Testis (tissue), 3 donors: Measurements from ENCODE around the gene NFE2L3. TPM values are rescaled to one million over a fixed set of nuclear protein-coding genes. Genes with fewer than 3 reads are reported as not detected.
"Not testable (repeated sequence)": the region's sequence is repeated elsewhere in the genome, so short reads cannot be mapped to it uniquely, and the experiment has no call there.

ENCODE experiments used
- DNase-seq: peaks from one replicate; pipeline ENCODE4 v3.0.0-alpha.2; 2019
- H3K27ac ChIP-seq, 2 donors: fragments of 200-600 bp; sonication (generic); one replicate each; pipeline ENCODE4 v1.5.1; 2019
- H3K27me3 ChIP-seq: fragments of 200-600 bp; sonication (generic); one replicate; pipeline ENCODE4 v1.5.1; 2019
- H3K36me3 ChIP-seq: fragments of 200-600 bp; sonication (generic); one replicate; pipeline ENCODE4 v1.5.1; 2017; ENCODE audit warnings: low read depth; ENCODE audit errors: missing control alignments
- H3K4me1 ChIP-seq: fragments of 200-600 bp; sonication (generic); one replicate; pipeline ENCODE4 v1.5.1; 2019
- H3K4me3 ChIP-seq, 2 donors: fragments of 200-600 bp; sonication (generic); one replicate each; pipeline ENCODE4 v1.5.1; 2017 to 2019
- H3K9me3 ChIP-seq: fragments of 200-600 bp; sonication (generic); one replicate; pipeline ENCODE4 v1.5.1; 2017
- CTCF ChIP-seq, 3 experiments: fragments of 450-650 bp in 2 of 3; fragments of 200-600 bp in 1 of 3; sonication (generic) in 1 of 3; IDR thresholded peaks; one replicate each; pipeline ENCODE4 v1.5.1; 2016 to 2019; ENCODE audit warnings: antibody characterized with exemption in 3 of 3, mild to moderate bottlenecking in 2 of 3, moderate library complexity in 1 of 3
- POLR2A ChIP-seq: fragments of 450-650 bp; IDR thresholded peaks from one replicate; pipeline ENCODE4 v1.6.1; 2017; ENCODE audit warnings: antibody characterized with exemption, mild to moderate bottlenecking, moderate library complexity
- WGBS, 2 donors: methylation state at CpG; one replicate each; pipeline ENCODE4 v1.1.5; 2018; 5-methylcytosine and 5-hydroxymethylcytosine counted together
- intact Hi-C: fragments of 100-400 bp; cut with DNase I; formaldehyde crosslinking; loops from one replicate; pipeline ENCODE4 v1.15.1; 2023; ENCODE audit warnings: low total_unique reads
- polyA plus RNA-seq: library from polyadenylated mRNA; stranded (reverse); fragments of 350-450 nt; fragmentation: Illumina TruSeq; extraction: RNeasy Lipid Tissue Mini Kit (QIAGEN cat#74804); gene quantifications from one replicate; pipeline ENCODE4 v1.2.3, GENCODE V29; 2014; ENCODE audit warnings: low read depth, low replicate concordance; ENCODE audit not compliant: insufficient read depth
- total RNA-seq, 2 donors: library from RNA; depleted of rRNA; stranded (reverse); fragments of >200 nt; gene quantifications; one replicate each; pipeline ENCODE4 v1.2.3, GENCODE V29; 2016

NFE2L3 gene
- total and polyA plus RNA-seq, 3 donors from 2014 or later = 3.3 to 4.2 (median 4.2) TPM

GRCh38 chr7:26191233-26191973 lies 39.4 kb downstream of the NFE2L3 start:
- 75 to 80% methylated on average over 7 of the region's 7 CpGs for WGBS, 2 donors
- Histone ChIP-seq H3K4me1 (peaks cover 13% of the 10 kb centered on the region), H3K9me3 (no peaks in the 10 kb centered on the region), H3K4me3 (no peak overlapping the region), H3K27me3 (no peaks in the 10 kb centered on the region), H3K36me3 (no peaks in the 10 kb centered on the region), H3K27ac (no peak overlapping the region)
- no peak for DNase-seq
- TF ChIP-seq CTCF (IDR thresholded peaks at IDR 0.05) (no peak), POLR2A (no peak)
- intact Hi-C loops = no loop called here

DNA sequence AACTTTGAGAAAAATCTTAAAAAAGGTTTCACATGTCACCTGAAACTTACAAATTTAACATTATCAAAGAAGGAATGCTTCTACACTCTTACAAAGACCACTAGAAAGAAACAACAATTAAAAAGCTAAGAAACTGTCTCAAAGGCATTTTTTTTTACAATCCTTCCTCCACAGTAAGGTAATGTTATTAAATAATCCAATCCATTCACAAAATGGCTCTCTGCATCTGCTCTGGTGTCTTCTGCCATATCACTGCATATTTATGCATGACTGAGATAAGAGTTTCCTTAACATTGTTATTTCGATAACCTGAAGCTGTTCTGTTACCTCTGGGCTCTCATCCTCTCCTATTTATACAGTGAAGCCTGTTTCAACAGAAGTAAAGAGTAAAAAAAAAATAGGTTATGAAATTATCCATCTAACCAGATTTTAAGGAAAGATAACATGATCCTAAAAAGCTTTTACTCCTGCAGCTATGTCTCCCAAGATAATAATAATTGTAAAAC lies 40.0 kb downstream of the NFE2L3 start:
- Histone ChIP-seq H3K27me3 (no peaks in the 10 kb centered on the region), H3K4me3 (no peak overlapping the region), H3K27ac (no peak overlapping the region), H3K9me3 (no peaks in the 10 kb centered on the region), H3K36me3 (no peaks in the 10 kb centered on the region), H3K4me1 (peaks cover 19% of the 10 kb centered on the region)
- TF ChIP-seq POLR2A (no peak), CTCF (IDR thresholded peaks at IDR 0.05) (no peak)
- no peak for DNase-seq
- 78% methylated on average over 1 of the region's 1 CpG for WGBS, 2 donors
- intact Hi-C loops = no loop called here

GRCh38 chr7:26192485-26193087 lies 40.6 kb downstream of the NFE2L3 start:
- DNase-seq = no peak
- no peaks in the 10 kb centered on the region for H3K36me3 ChIP-seq
- H3K4me3 ChIP-seq = no peak overlapping the region
- H3K27me3 ChIP-seq = no peaks in the 10 kb centered on the region
- intact Hi-C loops = no loop called here
- H3K9me3 ChIP-seq = no peaks in the 10 kb centered on the region
- H3K4me1 ChIP-seq = peaks cover 20% of the 10 kb centered on the region
- WGBS, 2 donors = 72 to 82% methylated on average over 3 of the region's 3 CpGs
- no peak overlapping the region for H3K27ac ChIP-seq
- TF ChIP-seq POLR2A (no peak), CTCF (IDR thresholded peaks at IDR 0.05) (no peak)

DNA sequence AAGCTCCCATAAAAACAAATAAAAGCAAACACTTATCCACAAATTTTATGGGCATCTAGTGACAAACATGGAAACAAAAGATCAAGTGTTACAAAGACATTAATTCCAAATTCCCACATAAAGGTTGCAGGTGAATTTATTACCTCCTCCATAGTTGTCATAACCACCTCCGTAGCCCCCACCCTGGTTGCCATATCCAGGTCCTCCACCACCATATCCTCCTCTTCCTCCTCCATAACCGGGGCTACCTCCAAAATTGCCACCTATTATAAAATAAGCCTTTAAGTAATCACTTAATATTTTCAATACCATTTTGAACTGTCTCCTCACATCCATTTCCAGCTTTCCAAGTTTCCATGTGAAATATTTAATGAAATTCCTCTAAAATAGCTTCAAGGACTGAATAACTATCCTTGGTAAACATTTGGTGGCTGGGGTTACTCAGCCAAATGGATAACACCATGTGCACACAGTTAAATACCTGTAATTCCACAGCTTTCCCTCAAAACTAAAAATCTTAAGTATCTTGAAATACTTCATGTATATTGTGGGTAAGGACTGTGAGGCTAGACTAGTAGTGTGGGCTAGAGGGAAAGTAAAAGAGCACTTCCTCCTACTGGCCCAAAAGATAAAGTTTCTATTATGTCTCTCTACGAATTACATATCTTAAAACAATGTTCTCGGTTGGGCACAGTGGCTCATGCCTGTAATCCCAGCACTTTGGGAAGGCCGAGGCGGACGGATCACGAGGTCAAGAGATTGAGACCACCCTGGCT lies 41.6 kb downstream of the NFE2L3 start:
- H3K27me3 ChIP-seq = no peaks in the 10 kb centered on the region
- H3K9me3 ChIP-seq = no peaks in the 10 kb centered on the region
- no peak overlapping the region for H3K27ac ChIP-seq
- intact Hi-C loops = no loop called here
- no peak overlapping the region for H3K4me3 ChIP-seq
- TF ChIP-seq POLR2A (no peak), CTCF (IDR thresholded peaks at IDR 0.05) (no peak)
- no peaks in the 10 kb centered on the region for H3K36me3 ChIP-seq
- 63 to 70% methylated on average over 8 of the region's 8 CpGs for WGBS, 2 donors
- peaks cover 20% of the 10 kb centered on the region for H3K4me1 ChIP-seq
- no peak for DNase-seq

DNA sequence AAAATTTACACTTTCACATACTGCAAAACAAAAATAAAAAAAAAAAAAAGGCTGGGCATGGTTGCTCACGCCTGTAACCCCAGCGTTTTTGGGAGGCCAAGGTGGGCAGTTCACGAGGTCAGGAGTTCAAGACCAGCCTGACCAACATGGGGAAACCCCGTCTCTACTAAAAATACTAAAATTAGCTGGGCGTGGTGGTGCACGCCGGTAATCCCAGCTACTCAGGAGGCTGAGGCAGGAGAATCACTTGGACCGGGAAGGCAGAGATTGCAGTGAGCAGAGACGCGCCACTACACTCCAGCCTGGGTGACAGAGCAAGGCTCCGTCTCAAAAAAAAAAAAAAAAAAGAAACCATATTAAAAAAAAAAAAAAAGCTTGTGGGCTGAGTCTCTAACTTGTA lies 42.8 kb downstream of the NFE2L3 start:
- H3K36me3 ChIP-seq, H3K27ac ChIP-seq, DNase-seq, H3K9me3 ChIP-seq, H3K4me3 ChIP-seq, H3K27me3 ChIP-seq, intact Hi-C loops: not testable (repeated sequence)
- WGBS, 2 donors = 72 to 76% methylated on average over 11 of the region's 11 CpGs
- H3K4me1 ChIP-seq = peaks cover 20% of the 10 kb centered on the region
